GM23338 (cell line): Measurements from ENCODE around the gene RIC3.

Source experiments
- CTCF ChIP-seq, 2 experiments: fragments of 200-600 bp in 1 of 2; sonication (generic) in 1 of 2; conservative IDR thresholded peaks; 2 replicates each; pipeline versions ENCODE4 v1.5.1 to v1.6.1; 2016 to 2017; ENCODE audit warnings: antibody characterized with exemption in 2 of 2, low read depth in 2 of 2, mild to moderate bottlenecking in 2 of 2, moderate library complexity in 1 of 2
- ETS1 ChIP-seq: IDR thresholded peaks from 2 replicates; pipeline ENCODE4 v1.6.1; 2016; ENCODE audit warnings: antibody characterized with exemption
- EZH2 ChIP-seq: fragments of 200-600 bp; sonication (generic); IDR thresholded peaks from one replicate; pipeline ENCODE4 v1.8.0; 2017; ENCODE audit warnings: antibody characterized with exemption, mild to moderate bottlenecking, low read depth; ENCODE audit not compliant: unreplicated experiment
- JUNB ChIP-seq: IDR thresholded peaks from one replicate; pipeline ENCODE4 v1.6.1; 2016; ENCODE audit warnings: antibody characterized with exemption; ENCODE audit not compliant: unreplicated experiment
- POLR2AphosphoS5 ChIP-seq: IDR thresholded peaks from 2 replicates; pipeline ENCODE4 v1.6.1; 2016; ENCODE audit warnings: antibody characterized with exemption, low read depth
- REST ChIP-seq: IDR thresholded peaks from one replicate; pipeline ENCODE4 v1.6.1; 2018; ENCODE audit warnings: antibody characterized with exemption; ENCODE audit not compliant: unreplicated experiment
- STAT1 ChIP-seq: IDR thresholded peaks from one replicate; pipeline ENCODE4 v1.6.1; 2016; ENCODE audit warnings: antibody characterized with exemption; ENCODE audit not compliant: unreplicated experiment

- TF ChIP-seq CTCF (conservative IDR thresholded peaks at IDR 0.05; ENCODE audit: low read depth in 2 of 2) (no peak), JUNB (no peak), POLR2AphosphoS5 (no peak), STAT1 (no peak), ETS1 (no peak), REST (no peak), EZH2 (no peak)
Measured at GRCh38 chr11:8177136-8177535, 8.3 kb upstream of the RIC3 start.
